Measurements from ENCODE around the gene H1-8.

DNA sequence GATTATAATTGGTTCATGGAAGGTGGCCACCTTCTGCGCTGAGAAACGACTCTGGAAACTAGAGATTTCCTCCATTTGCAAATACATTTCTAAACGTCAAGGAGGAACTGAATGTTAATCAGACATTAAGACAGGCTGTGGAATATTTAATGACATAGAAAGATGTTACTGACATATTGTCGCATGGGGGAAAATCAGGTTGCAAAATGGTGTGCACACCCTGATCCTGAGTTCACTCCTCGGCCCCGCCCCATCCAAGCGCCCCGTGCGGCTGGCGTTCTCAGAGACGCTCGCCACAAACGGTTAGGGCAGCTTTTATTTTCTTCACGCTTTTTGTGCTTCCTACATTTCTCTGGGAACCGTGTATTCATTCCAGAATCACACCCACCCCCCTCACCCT, 10.7 kb downstream of the H1-8 start:
- no peak for TF ChIP-seq YY1 (IDR thresholded peaks at IDR 0.05; ENCODE audit: low read depth)
- no peak for TF ChIP-seq EGR1 (IDR thresholded peaks at IDR 0.05)
- no peak for TF ChIP-seq ZBTB7A (IDR thresholded peaks at IDR 0.05; ENCODE audit: low read depth)
- TF ChIP-seq RAD21 (IDR thresholded peaks at IDR 0.05; ENCODE audit: low read depth): no peak
- no peak for TF ChIP-seq MAX (IDR thresholded peaks at IDR 0.05)
- TF ChIP-seq TAF1 (IDR thresholded peaks at IDR 0.05; ENCODE audit: low read depth): no peak
- TF ChIP-seq CREB1 (IDR thresholded peaks at IDR 0.05; ENCODE audit: low read depth): no peak
- TF ChIP-seq CEBPB (IDR thresholded peaks at IDR 0.05): no peak
- no peak for TF ChIP-seq EP300 (IDR thresholded peaks at IDR 0.05; ENCODE audit: borderline replicate concordance)
- TF ChIP-seq, protein P1, sequence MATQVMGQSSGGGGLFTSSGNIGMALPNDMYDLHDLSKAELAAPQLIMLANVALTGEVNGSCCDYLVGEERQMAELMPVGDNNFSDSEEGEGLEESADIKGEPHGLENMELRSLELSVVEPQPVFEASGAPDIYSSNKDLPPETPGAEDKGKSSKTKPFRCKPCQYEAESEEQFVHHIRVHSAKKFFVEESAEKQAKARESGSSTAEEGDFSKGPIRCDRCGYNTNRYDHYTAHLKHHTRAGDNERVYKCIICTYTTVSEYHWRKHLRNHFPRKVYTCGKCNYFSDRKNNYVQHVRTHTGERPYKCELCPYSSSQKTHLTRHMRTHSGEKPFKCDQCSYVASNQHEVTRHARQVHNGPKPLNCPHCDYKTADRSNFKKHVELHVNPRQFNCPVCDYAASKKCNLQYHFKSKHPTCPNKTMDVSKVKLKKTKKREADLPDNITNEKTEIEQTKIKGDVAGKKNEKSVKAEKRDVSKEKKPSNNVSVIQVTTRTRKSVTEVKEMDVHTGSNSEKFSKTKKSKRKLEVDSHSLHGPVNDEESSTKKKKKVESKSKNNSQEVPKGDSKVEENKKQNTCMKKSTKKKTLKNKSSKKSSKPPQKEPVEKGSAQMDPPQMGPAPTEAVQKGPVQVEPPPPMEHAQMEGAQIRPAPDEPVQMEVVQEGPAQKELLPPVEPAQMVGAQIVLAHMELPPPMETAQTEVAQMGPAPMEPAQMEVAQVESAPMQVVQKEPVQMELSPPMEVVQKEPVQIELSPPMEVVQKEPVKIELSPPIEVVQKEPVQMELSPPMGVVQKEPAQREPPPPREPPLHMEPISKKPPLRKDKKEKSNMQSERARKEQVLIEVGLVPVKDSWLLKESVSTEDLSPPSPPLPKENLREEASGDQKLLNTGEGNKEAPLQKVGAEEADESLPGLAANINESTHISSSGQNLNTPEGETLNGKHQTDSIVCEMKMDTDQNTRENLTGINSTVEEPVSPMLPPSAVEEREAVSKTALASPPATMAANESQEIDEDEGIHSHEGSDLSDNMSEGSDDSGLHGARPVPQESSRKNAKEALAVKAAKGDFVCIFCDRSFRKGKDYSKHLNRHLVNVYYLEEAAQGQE (IDR thresholded peaks at IDR 0.05; ENCODE audit: low read depth): no peak
- TF ChIP-seq TCF12 (IDR thresholded peaks at IDR 0.05; ENCODE audit: low read depth): no peak
- TF ChIP-seq TEAD4 (IDR thresholded peaks at IDR 0.05): no peak
- TF ChIP-seq FOXM1 (IDR thresholded peaks at IDR 0.05; ENCODE audit: borderline replicate concordance, low read depth): no peak
- no peak for TF ChIP-seq NFIC (IDR thresholded peaks at IDR 0.05)

Data from Ishikawa (cell line).